ENCODE measurements around the gene MGAT4A. TPM values are rescaled to one million over a fixed set of nuclear protein-coding genes. Genes with fewer than 3 reads are reported as not detected.

The MGAT4A gene
- polyA plus RNA-seq, 2 of the 4 experiments (the other 2 are of a cell fraction): 0.61 to 2.6 TPM

GRCh38 chr2:98632351-98632750 is 98.6 kb downstream of the MGAT4A start (continued):
- no peak for TF ChIP-seq USF2 (IDR thresholded peaks at IDR 0.05)
- TF ChIP-seq JUN (IDR thresholded peaks at IDR 0.05): no peak

- ATAC-seq (peak in 1 of 2 experiments; percentile 30; a peak in 1 of 6 replicates), FAIRE-seq (no peak), DNase-seq (ENCODE audit: low read depth in 1 of 2, low spot score in 1 of 2) (no peak)
- no peak overlapping the region for H3K27ac ChIP-seq
- no peaks in the 10 kb centered on the region for H3K9me3 ChIP-seq
- H3K4me1 ChIP-seq: no peaks in the 10 kb centered on the region
- H3K4me2 ChIP-seq: no peak overlapping the region
- WGBS (ENCODE audit: missing lambda C conversion rate): 71% methylated on average over 5 of the region's 5 CpGs
- no peak overlapping the region for H3K4me3 ChIP-seq
- CTCF ChIA-PET: interaction anchor here (1.3 kb wide), 1 partner anchor 9 kb away, joined by 5 read pairs; no protein-coding TSS in a partner anchor
- POLR2A ChIA-PET: no interaction called here
- TF ChIP-seq MAX (IDR thresholded peaks at IDR 0.05) (no peak), RAD21 (conservative IDR thresholded peaks at IDR 0.05 in 1 of 2, IDR thresholded peaks at IDR 0.05 in 1 of 2) (no peak), ESRRA (IDR thresholded peaks at IDR 0.05; ENCODE audit: borderline replicate concordance, low read length) (no peak), FOXS1 (CRISPR knock-in tag; IDR thresholded peaks at IDR 0.05) (no peak), RFX5 (IDR thresholded peaks at IDR 0.05) (no peak), HOXA7 (CRISPR knock-in tag; IDR thresholded peaks at IDR 0.05) (no peak), FOSL2 (IDR thresholded peaks at IDR 0.05) (no peak), FOSL2 (CRISPR knock-in tag; IDR thresholded peaks at IDR 0.05) (no peak), USF2 (IDR thresholded peaks at IDR 0.05) (no peak), PHF8 (IDR thresholded peaks at IDR 0.05; ENCODE audit: borderline replicate concordance, low read depth) (no peak), KDM1A (IDR thresholded peaks at IDR 0.05; ENCODE audit: low read depth) (no peak), CTCF (IDR thresholded peaks at IDR 0.05) (no peak), ZC3H11A (IDR thresholded peaks at IDR 0.05) (no peak), TP53 (CRISPR knock-in tag; IDR thresholded peaks at IDR 0.05) (no peak), EHF (CRISPR knock-in tag; IDR thresholded peaks at IDR 0.05) (no peak), HES2 (IDR thresholded peaks at IDR 0.05) (no peak), TFCP2L1 (CRISPR knock-in tag; IDR thresholded peaks at IDR 0.05) (no peak), CBX2 (IDR thresholded peaks at IDR 0.05; ENCODE audit: borderline replicate concordance, low read depth) (no peak)
Measured at GRCh38 chr2:98623657-98624056, 107.3 kb downstream of the MGAT4A start.

GRCh38 chr2:98617149-98617548 is 113.8 kb downstream of the MGAT4A start:
- Histone ChIP-seq H3K9me3 (no peaks in the 10 kb centered on the region), H3K4me3 (no peak overlapping the region), H3K4me1 (no peaks in the 10 kb centered on the region), H3K27ac (no peak overlapping the region), H3K4me2 (no peak overlapping the region)
- ChIA-PET CTCF (interaction anchor here (1.0 kb wide), 1 partner anchor 8 kb away, joined by 4 read pairs; no protein-coding TSS in a partner anchor), POLR2A (no interaction called here)
- 72% methylated on average over 5 of the region's 5 CpGs for WGBS (ENCODE audit: missing lambda C conversion rate)
- no peak for DNase-seq (ENCODE audit: low read depth in 1 of 2, low spot score in 1 of 2)
- no peak for ATAC-seq
- FAIRE-seq: no peak
- TF ChIP-seq FOXS1 (CRISPR knock-in tag; IDR thresholded peaks at IDR 0.05) (no peak), PHF8 (IDR thresholded peaks at IDR 0.05; ENCODE audit: borderline replicate concordance, low read depth) (no peak), CBX8 (IDR thresholded peaks at IDR 0.05) (no peak), NPAS2 (CRISPR knock-in tag; IDR thresholded peaks at IDR 0.05; ENCODE audit: borderline replicate concordance) (no peak), NFE2L2 (conservative IDR thresholded peaks at IDR 0.05; ENCODE audit: low read length) (no peak), FOSB (CRISPR knock-in tag; IDR thresholded peaks at IDR 0.05) (no peak), ZSCAN20 (CRISPR knock-in tag; IDR thresholded peaks at IDR 0.05) (no peak), REST (IDR thresholded peaks at IDR 0.05) (no peak), CBX2 (IDR thresholded peaks at IDR 0.05; ENCODE audit: borderline replicate concordance, low read depth) (no peak), HMGXB4 (CRISPR knock-in tag; IDR thresholded peaks at IDR 0.05; ENCODE audit: borderline replicate concordance) (no peak)

All from A549 (cell line).